Transverse colon (tissue), 4 donors: ENCODE data around the gene GALP. TPM values are rescaled to one million over a fixed set of nuclear protein-coding genes. Genes with fewer than 3 reads are reported as not detected.
"Not testable (repeated sequence)": the region's sequence is repeated elsewhere in the genome, so short reads cannot be mapped to it uniquely, and the experiment has no call there.

Source experiments
- DNase-seq: peaks from one replicate; pipeline ENCODE4 v3.0.0-alpha.2; 2019
- H3K27ac ChIP-seq, 4 donors: fragments of 200-600 bp; sonication (generic); 2 replicates each; pipeline ENCODE4 v1.5.1; 2016 to 2018; ENCODE audit warnings: inconsistent platforms in 4 of 4
- H3K27me3 ChIP-seq: fragments of 200-600 bp; sonication (generic); 2 replicates; pipeline ENCODE4 v1.5.1; 2017; ENCODE audit warnings: inconsistent platforms
- H3K36me3 ChIP-seq, 4 donors: fragments of 200-600 bp; sonication (generic); 2 replicates each; pipeline ENCODE4 v1.5.1; 2017 to 2019; ENCODE audit warnings: inconsistent platforms in 4 of 4
- H3K4me1 ChIP-seq, 4 donors: fragments of 200-600 bp; sonication (generic); 2 replicates each; pipeline ENCODE4 v1.5.1; 2017 to 2020; ENCODE audit warnings: inconsistent platforms in 4 of 4
- H3K4me3 ChIP-seq, 4 donors: fragments of 200-600 bp; sonication (generic); 1 replicate in 1 of 4; 2 replicates in 3 of 4; pipeline versions ENCODE4 v1.5.1 to v1.6.1; 2017 to 2019; ENCODE audit warnings: inconsistent platforms in 4 of 4
- H3K9me3 ChIP-seq, 2 donors: fragments of 200-600 bp; sonication (generic); 2 replicates each; pipeline ENCODE4 v1.5.1; 2017 to 2019; ENCODE audit warnings: inconsistent platforms in 2 of 2
- EP300 ChIP-seq: sonication (generic); formaldehyde crosslinking; IDR thresholded peaks from one replicate; pipeline ENCODE4 v1.6.1; 2017; ENCODE audit warnings: antibody characterized with exemption, low read depth
- POLR2A ChIP-seq: fragments of 450-650 bp; IDR thresholded peaks from one replicate; pipeline ENCODE4 v1.6.1; 2016; ENCODE audit warnings: antibody characterized with exemption, mild to moderate bottlenecking, moderate library complexity
- POLR2AphosphoS5 ChIP-seq, 3 donors: sonication (generic); formaldehyde crosslinking; IDR thresholded peaks; one replicate each; pipeline ENCODE4 v1.6.1; 2016; ENCODE audit warnings: antibody characterized with exemption in 3 of 3
- WGBS, 2 donors: methylation state at CpG; one replicate each; pipeline ENCODE4 v1.1.5; 2018; ENCODE audit warnings: low coverage in 1 of 2; 5-methylcytosine and 5-hydroxymethylcytosine counted together
- in situ Hi-C, 4 donors: fragments of 200-750 bp; cut with MboI; loops; one replicate each; pipeline versions ENCODE4 v1.15.0 to v1.15.1; 2017; ENCODE audit warnings: low sequenced_read_pairs in 3 of 4, low pct_ligation_motif_present in 1 of 4, low pct_unique_long_range_greater_than_20kb in 1 of 4
- intact Hi-C: fragments of 100-400 bp; cut with DNase I; formaldehyde crosslinking; loops from one replicate; pipeline ENCODE4 v1.15.1; 2023; ENCODE audit warnings: low total_unique reads
- total RNA-seq, 4 donors: library from RNA; depleted of rRNA; stranded (reverse); fragments of >200 nt; gene quantifications; one replicate each; pipeline ENCODE4 v1.1.0, GENCODE V29; 2016
- TF ChIP-seq, protein P1 (sequence below), 5 experiments: fragments of 200-600 bp in 3 of 5; fragments of 450-650 bp in 2 of 5; sonication (generic) in 3 of 5; IDR thresholded peaks; 1 replicate in 2 of 5; 2 replicates in 3 of 5; pipeline ENCODE4 v1.5.1; 2016 to 2017; ENCODE audit warnings: antibody characterized with exemption in 5 of 5, inconsistent platforms in 3 of 5, mild to moderate bottlenecking in 2 of 5, moderate library complexity in 1 of 5

GALP gene
- total RNA-seq, 4 donors from 2014 or later: not detected

DNA sequence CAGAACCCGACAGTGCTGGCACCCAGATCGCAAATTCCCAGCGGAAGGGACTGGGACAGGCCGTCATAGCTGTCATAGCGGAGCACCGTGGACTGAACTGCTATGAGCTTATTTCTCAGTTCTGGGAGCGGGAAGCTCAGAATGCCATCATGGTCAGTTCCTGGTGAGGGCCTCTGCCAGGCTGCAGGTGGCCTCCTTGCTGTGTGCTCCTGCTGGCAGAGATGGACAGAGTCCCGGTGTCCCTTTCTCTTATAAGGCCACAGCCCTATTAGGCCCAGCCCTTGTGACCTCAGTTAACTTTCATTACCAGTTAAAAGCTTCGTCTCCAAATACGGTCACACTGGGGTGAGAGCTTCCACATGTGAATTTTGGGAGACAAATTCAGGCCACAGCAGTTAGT lies 30.1 kb upstream of the GALP start:
- WGBS, 2 donors: 92 to 100% methylated on average over 1 to 10 of the region's 10 CpGs
- no peaks in the 10 kb centered on the region for H3K9me3 ChIP-seq
- H3K27me3 ChIP-seq: no peaks in the 10 kb centered on the region
- no peak overlapping the region for H3K4me3 ChIP-seq
- TF ChIP-seq POLR2AphosphoS5 (IDR thresholded peaks at IDR 0.05) (no peak), POLR2A (no peak), EP300 (no peak)
- TF ChIP-seq, protein P1, sequence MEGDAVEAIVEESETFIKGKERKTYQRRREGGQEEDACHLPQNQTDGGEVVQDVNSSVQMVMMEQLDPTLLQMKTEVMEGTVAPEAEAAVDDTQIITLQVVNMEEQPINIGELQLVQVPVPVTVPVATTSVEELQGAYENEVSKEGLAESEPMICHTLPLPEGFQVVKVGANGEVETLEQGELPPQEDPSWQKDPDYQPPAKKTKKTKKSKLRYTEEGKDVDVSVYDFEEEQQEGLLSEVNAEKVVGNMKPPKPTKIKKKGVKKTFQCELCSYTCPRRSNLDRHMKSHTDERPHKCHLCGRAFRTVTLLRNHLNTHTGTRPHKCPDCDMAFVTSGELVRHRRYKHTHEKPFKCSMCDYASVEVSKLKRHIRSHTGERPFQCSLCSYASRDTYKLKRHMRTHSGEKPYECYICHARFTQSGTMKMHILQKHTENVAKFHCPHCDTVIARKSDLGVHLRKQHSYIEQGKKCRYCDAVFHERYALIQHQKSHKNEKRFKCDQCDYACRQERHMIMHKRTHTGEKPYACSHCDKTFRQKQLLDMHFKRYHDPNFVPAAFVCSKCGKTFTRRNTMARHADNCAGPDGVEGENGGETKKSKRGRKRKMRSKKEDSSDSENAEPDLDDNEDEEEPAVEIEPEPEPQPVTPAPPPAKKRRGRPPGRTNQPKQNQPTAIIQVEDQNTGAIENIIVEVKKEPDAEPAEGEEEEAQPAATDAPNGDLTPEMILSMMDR (IDR thresholded peaks at IDR 0.05): no peak
- H3K36me3 ChIP-seq: peaks cover 0 to 7% (median 0%) of the 10 kb centered on the region in 4 donors
- no peak overlapping the region for H3K27ac ChIP-seq
- peaks cover 0 to 20% (median 19%) of the 10 kb centered on the region in 4 donors for H3K4me1 ChIP-seq
- intact Hi-C loops (no loop called here), in situ Hi-C loops (no loop called here)
- no peak for DNase-seq

- no peak overlapping the region for H3K4me3 ChIP-seq
- peaks cover 0 to 16% (median 16%) of the 10 kb centered on the region in 4 donors for H3K4me1 ChIP-seq
- in situ Hi-C loops: no loop called here
- peaks cover 0 to 7% (median 0%) of the 10 kb centered on the region in 4 donors for H3K36me3 ChIP-seq
- DNase-seq: no peak
- no peaks in the 10 kb centered on the region for H3K9me3 ChIP-seq
- no peaks in the 10 kb centered on the region for H3K27me3 ChIP-seq
- H3K27ac ChIP-seq: no peak overlapping the region
- intact Hi-C loops: no loop called here
- WGBS, 2 donors: 96% methylated on average over 19 of the region's 31 CpGs; no CpG with 5 or more reads in 1 of the 2 donors
- TF ChIP-seq POLR2AphosphoS5 (IDR thresholded peaks at IDR 0.05) (no peak), POLR2A (no peak), EP300 (no peak)
- TF ChIP-seq, protein P1 (IDR thresholded peaks at IDR 0.05): no peak
These were observed 28.9 kb upstream of the GALP start for GRCh38 chr19:56146904-56147303.

DNA sequence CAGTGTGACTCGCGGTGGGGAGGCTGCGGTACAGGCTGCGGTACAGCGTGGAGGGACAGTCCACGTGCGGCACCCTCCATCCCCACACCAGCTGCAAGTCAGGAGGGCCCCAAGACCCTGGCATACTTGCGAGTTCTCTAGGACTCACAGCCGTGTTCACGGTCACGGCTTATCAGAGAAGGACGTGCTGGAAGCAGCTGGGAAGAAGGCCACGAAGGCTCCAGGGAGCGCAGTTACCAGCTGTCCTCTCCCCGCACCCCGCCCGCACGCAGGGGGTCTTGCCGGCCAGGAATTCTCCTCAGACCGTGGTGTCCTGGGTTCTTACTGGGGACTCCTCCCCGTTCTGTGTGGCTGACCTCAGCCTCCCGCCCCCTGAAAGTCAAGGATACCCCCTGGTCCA lies 28.5 kb upstream of the GALP start:
- no peaks in the 10 kb centered on the region for H3K27me3 ChIP-seq
- WGBS, 2 donors: 96% methylated on average over 21 of the region's 22 CpGs; no CpG with 5 or more reads in 1 of the 2 donors

DNA sequence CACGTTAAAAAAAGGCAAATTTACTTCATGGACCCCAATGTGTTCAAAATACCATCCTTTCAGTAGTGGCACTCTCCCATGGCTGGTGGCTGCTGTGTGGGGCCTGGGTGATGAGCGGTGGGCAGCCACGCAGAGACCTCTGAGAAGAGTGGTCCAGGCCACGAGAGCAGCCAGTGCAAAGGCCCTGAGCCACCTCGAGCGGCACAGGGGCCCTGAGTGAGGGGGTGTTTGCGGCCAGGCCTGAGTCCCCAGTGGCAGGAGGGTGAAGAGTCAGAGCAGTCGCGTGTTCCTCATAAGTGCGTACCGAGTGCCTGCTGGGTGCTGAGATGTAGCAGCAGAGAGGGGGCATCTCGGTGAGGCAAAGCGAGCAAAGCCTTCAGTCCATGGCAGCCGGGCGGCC lies 27.7 kb upstream of the GALP start:
- no peak overlapping the region for H3K27ac ChIP-seq

More for the DNA sequence above, 28.5 kb upstream of the GALP start:
- DNase-seq: no peak
- TF ChIP-seq POLR2AphosphoS5 (IDR thresholded peaks at IDR 0.05): no peak
- TF ChIP-seq EP300: no peak
- no peak for TF ChIP-seq POLR2A
- TF ChIP-seq, protein P1 (IDR thresholded peaks at IDR 0.05): no peak
- Histone ChIP-seq H3K4me1 (peaks cover 0 to 12% (median 12%) of the 10 kb centered on the region in 4 donors), H3K9me3 (no peaks in the 10 kb centered on the region), H3K36me3 (peaks cover 0 to 7% (median 0%) of the 10 kb centered on the region in 4 donors), H3K27ac (no peak overlapping the region), H3K4me3 (no peak overlapping the region)
- in situ Hi-C loops (no loop called here), intact Hi-C loops (no loop called here)

GRCh38 chr19:56148955-56149655 lies 26.7 kb upstream of the GALP start:
- intact Hi-C loops, H3K9me3 ChIP-seq, H3K4me1 ChIP-seq, H3K36me3 ChIP-seq, DNase-seq, H3K27ac ChIP-seq, H3K4me3 ChIP-seq, H3K27me3 ChIP-seq, in situ Hi-C loops: not testable (repeated sequence)
- 86 to 94% methylated on average over 5 to 12 of the region's 12 CpGs for WGBS, 2 donors

More for the DNA sequence above, 27.7 kb upstream of the GALP start:
- Histone ChIP-seq H3K9me3 (no peaks in the 10 kb centered on the region), H3K27me3 (no peaks in the 10 kb centered on the region), H3K36me3 (peaks cover 0 to 7% (median 0%) of the 10 kb centered on the region in 4 donors), H3K4me3 (no peak overlapping the region), H3K4me1 (peaks cover 0 to 9% (median 4%) of the 10 kb centered on the region in 4 donors)
- DNase-seq: no peak
- in situ Hi-C loops: no loop called here
- intact Hi-C loops: no loop called here
- no peak for TF ChIP-seq POLR2AphosphoS5 (IDR thresholded peaks at IDR 0.05)
- TF ChIP-seq POLR2A: no peak
- no peak for TF ChIP-seq EP300
- TF ChIP-seq, protein P1 (IDR thresholded peaks at IDR 0.05): no peak
- WGBS, 2 donors: 97% methylated on average over 15 of the region's 15 CpGs; no CpG with 5 or more reads in 1 of the 2 donors
